ENCODE results near the gene LRIG1. TPM values are rescaled to one million over a fixed set of nuclear protein-coding genes. Genes with fewer than 3 reads are reported as not detected.

LRIG1 gene
- total and polyA plus RNA-seq, 2 of the 8 experiments (the other 6 are each of a cell fraction or from before 2014, with no cell fraction given) = 78.1 to 88.7 TPM

- TF ChIP-seq ATF3 (IDR thresholded peaks at IDR 0.05; ENCODE audit: insufficient read depth, low read depth, low read length) = no peak
These were observed 50.3 kb downstream of the LRIG1 start (continued) for GRCh38 chr3:66450390-66451022.
